Measurements from ENCODE around the gene EMSY. TPM values are rescaled to one million over a fixed set of nuclear protein-coding genes. Genes with fewer than 3 reads are reported as not detected.
"Not testable (repeated sequence)": the region's sequence is repeated elsewhere in the genome, so short reads cannot be mapped to it uniquely, and the experiment has no call there.

Gene EMSY, protein sequence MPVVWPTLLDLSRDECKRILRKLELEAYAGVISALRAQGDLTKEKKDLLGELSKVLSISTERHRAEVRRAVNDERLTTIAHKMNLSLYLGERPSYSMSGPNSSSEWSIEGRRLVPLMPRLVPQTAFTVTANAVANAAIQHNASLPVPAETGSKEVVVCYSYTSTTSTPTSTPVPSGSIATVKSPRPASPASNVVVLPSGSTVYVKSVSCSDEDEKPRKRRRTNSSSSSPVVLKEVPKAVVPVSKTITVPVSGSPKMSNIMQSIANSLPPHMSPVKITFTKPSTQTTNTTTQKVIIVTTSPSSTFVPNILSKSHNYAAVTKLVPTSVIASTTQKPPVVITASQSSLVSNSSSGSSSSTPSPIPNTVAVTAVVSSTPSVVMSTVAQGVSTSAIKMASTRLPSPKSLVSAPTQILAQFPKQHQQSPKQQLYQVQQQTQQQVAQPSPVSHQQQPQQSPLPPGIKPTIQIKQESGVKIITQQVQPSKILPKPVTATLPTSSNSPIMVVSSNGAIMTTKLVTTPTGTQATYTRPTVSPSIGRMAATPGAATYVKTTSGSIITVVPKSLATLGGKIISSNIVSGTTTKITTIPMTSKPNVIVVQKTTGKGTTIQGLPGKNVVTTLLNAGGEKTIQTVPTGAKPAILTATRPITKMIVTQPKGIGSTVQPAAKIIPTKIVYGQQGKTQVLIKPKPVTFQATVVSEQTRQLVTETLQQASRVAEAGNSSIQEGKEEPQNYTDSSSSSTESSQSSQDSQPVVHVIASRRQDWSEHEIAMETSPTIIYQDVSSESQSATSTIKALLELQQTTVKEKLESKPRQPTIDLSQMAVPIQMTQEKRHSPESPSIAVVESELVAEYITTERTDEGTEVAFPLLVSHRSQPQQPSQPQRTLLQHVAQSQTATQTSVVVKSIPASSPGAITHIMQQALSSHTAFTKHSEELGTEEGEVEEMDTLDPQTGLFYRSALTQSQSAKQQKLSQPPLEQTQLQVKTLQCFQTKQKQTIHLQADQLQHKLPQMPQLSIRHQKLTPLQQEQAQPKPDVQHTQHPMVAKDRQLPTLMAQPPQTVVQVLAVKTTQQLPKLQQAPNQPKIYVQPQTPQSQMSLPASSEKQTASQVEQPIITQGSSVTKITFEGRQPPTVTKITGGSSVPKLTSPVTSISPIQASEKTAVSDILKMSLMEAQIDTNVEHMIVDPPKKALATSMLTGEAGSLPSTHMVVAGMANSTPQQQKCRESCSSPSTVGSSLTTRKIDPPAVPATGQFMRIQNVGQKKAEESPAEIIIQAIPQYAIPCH (N-terminal part only)
- total RNA-seq, result 32.1 and 33.2 TPM in 2 replicates

GRCh38 chr11:76444384-76445120, at the start of gene EMSY:
Gene EMSY, plus strand, starts transcription at chr11:76445018. Its CDS starts 1,921 bp downstream, at chr11:76446939.
- no peaks in the 10 kb centered on the region for H3K9me3 Mint-ChIP-seq
- no peaks in the 10 kb centered on the region for H3K27me3 Mint-ChIP-seq
- peak within 1 kb of the TSS; percentile 97 for H3K27ac Mint-ChIP-seq
- H3K36me3 Mint-ChIP-seq (ENCODE audit: low read depth), result peaks cover 40% of the 10 kb centered on the region
- peaks cover 26% of the 10 kb centered on the region for H3K4me1 Mint-ChIP-seq
- intact Hi-C loops (cut with micrococcal nuclease), result loop anchor here (1.0 to 2.0 kb wide), 6 partner anchors 63 to 416 kb away; partner anchors contain the start of genes ACER3, GVQW3, THAP12 and WNT11
- DNase-seq, result peak; percentile 97
- H3K4me3 Mint-ChIP-seq, result peak within 1 kb of the TSS; percentile 97

DNA sequence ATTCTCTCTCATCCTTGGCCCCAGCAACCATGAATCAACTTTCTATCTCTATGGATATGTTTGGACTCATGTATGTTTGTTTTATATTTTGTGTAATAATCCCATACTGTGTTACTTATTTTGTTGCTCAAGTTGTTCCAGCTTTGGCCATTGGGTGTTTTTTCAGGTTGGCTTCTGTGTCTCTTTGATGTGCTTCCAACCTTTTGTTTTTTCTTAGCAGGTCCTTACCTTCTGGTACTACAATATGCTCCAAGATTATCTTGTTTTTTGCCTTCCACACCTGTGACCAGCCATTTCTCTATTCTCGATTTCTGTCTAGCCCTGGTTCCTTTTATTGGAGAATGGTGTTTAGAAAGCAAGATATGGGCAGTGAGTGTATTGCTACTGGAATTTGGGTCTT, 49.5 kb upstream of the EMSY start:
- no peak for DNase-seq
- H3K36me3 Mint-ChIP-seq (ENCODE audit: low read depth), result no peaks in the 10 kb centered on the region

GRCh38 chr11:76397383-76397782, 47.4 kb upstream of the EMSY start:
- no peak for DNase-seq
- intact Hi-C loops (cut with micrococcal nuclease), result no loop called here
- Mint-ChIP-seq H3K4me3 (no peak overlapping the region), H3K27me3 (peaks cover 16% of the 10 kb centered on the region), H3K36me3 (ENCODE audit: low read depth) (no peaks in the 10 kb centered on the region), H3K4me1 (no peaks in the 10 kb centered on the region), H3K27ac (no peak overlapping the region), H3K9me3 (no peaks in the 10 kb centered on the region)

More for the DNA sequence above, 49.5 kb upstream of the EMSY start:
- H3K4me1 Mint-ChIP-seq, result no peaks in the 10 kb centered on the region
- peaks cover 16% of the 10 kb centered on the region for H3K27me3 Mint-ChIP-seq
- no peaks in the 10 kb centered on the region for H3K9me3 Mint-ChIP-seq
- H3K27ac Mint-ChIP-seq, result no peak overlapping the region
- no peak overlapping the region for H3K4me3 Mint-ChIP-seq
- intact Hi-C loops (cut with micrococcal nuclease), result no loop called here

DNA sequence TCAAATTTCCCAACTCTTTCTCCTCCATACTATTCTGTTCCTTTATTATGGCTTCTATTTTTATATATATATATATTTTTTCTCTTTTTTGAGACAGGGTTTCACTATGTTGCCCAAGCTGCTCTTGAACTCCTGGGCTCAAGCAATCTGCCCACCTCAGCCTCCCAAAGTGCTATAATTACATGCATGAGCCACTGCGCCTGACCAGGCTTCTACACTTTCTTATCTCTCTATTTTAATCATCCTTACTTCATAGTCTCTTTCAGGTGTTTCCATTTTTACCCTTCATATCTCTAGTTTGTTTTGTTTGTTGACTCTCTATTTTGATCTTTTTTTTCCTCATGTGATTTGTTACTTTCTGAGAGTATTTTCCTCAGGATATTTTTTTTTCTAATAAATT, 43.9 kb upstream of the EMSY start:
- intact Hi-C loops (cut with micrococcal nuclease), result no loop called here
- H3K36me3 Mint-ChIP-seq (ENCODE audit: low read depth), result no peaks in the 10 kb centered on the region
- no peaks in the 10 kb centered on the region for H3K4me1 Mint-ChIP-seq
- H3K27me3 Mint-ChIP-seq, result peaks cover 2% of the 10 kb centered on the region
- no peak for DNase-seq
- H3K4me3 Mint-ChIP-seq, result no peak overlapping the region
- peak overlapping the region; percentile 19 for H3K27ac Mint-ChIP-seq
- H3K9me3 Mint-ChIP-seq, result no peaks in the 10 kb centered on the region

DNA sequence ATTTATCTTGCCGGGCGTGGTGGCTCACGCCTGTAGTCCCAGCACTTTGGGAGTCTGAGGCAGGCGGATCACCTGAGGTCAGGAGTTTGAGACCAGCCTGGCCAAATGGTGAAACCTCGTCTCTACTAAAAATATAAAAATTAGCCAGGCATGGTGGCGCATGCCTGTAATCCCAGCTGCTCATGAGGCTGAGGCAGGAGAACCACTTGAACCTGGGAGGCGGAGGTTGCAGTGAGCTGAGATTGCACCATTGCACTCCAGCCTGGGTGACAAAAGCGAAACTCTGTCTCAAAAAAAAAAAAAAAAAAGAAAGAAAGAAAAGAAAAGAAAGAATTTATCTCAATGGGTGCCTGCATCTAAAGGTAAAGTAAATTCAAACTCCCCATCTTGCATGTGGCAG, 43.3 kb upstream of the EMSY start:
- intact Hi-C loops (cut with micrococcal nuclease); H3K4me3 Mint-ChIP-seq; DNase-seq; H3K9me3 Mint-ChIP-seq; H3K4me1 Mint-ChIP-seq; H3K36me3 Mint-ChIP-seq (ENCODE audit: low read depth); H3K27me3 Mint-ChIP-seq; H3K27ac Mint-ChIP-seq: not testable (repeated sequence)

DNA sequence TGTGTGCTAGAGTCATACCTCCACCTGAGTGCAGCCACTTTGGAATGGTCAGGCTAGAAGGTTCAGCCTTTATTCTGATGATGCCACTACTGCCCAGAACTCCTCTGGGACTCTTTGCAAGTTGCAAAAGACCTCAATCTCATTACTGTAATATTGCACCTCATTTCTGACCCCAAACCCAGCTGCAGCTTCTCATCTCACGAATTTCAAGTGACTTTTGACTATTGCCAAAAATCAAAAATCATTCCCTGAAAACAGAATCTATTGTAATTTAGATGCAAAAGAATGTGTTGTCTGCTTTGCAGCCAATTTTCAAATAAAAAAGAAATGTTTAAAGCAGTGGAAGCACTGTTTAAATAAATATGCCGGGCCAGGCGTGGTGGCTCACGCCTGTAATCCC, 38.5 kb upstream of the EMSY start:
- intact Hi-C loops (cut with micrococcal nuclease), result no loop called here
- Mint-ChIP-seq H3K4me1 (peaks cover 5% of the 10 kb centered on the region), H3K9me3 (no peaks in the 10 kb centered on the region), H3K27me3 (peaks cover 2% of the 10 kb centered on the region), H3K36me3 (ENCODE audit: low read depth) (no peaks in the 10 kb centered on the region), H3K4me3 (no peak overlapping the region), H3K27ac (no peak overlapping the region)
- DNase-seq, result no peak

DNA sequence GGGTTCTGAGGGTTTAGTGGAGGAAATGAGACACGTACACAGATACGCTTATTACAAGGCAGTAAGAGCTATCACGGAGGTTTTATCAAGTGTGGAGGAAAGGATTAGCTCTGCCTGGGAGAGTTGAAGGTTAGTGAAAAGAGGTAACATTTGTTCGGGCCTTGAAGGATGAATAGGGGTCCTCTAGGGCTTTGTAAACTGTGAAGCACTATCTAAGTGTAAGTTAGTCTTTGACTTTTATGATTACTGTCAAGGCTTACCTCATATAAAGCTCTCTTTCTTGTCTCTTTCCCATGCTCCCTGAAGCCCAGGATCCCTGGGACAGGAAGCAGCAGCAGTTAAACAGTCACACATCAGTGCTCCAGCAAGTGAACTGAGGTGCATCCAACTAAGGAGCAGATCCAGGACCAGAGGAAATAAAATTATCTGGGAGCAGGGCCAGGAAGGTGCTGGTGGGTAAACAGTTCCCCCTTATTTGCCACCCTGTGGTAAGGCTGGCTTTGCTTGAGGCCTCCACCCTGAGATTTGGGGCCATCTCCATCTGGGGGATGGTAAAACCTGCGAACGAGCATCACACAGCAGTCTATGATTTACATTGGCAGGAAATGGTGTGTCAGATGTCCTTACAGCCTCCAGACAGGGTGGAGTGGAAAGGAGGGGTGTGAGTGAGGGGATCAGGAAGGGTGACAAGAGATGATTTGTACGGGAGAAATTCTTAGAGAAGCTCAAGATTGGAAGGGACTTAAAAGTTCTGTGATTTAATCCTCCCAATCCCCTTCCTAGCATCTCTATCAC, 36.5 kb upstream of the EMSY start:
- DNase-seq, result no peak
- H3K36me3 Mint-ChIP-seq (ENCODE audit: low read depth), result no peaks in the 10 kb centered on the region
- no peaks in the 10 kb centered on the region for H3K9me3 Mint-ChIP-seq
- H3K27me3 Mint-ChIP-seq, result peaks cover 8% of the 10 kb centered on the region
- peaks cover 5% of the 10 kb centered on the region for H3K4me1 Mint-ChIP-seq
- no peak overlapping the region for H3K4me3 Mint-ChIP-seq
- intact Hi-C loops (cut with micrococcal nuclease), result no loop called here
- no peak overlapping the region for H3K27ac Mint-ChIP-seq

- Mint-ChIP-seq H3K4me3 (no peak overlapping the region), H3K36me3 (ENCODE audit: low read depth) (no peaks in the 10 kb centered on the region), H3K27me3 (peaks cover 12% of the 10 kb centered on the region), H3K4me1 (peaks cover 5% of the 10 kb centered on the region), H3K9me3 (no peaks in the 10 kb centered on the region), H3K27ac (no peak overlapping the region)
- intact Hi-C loops (cut with micrococcal nuclease), result no loop called here
- no peak for DNase-seq
Observed at GRCh38 chr11:76410851-76411357, 33.9 kb upstream of the EMSY start.

DNA sequence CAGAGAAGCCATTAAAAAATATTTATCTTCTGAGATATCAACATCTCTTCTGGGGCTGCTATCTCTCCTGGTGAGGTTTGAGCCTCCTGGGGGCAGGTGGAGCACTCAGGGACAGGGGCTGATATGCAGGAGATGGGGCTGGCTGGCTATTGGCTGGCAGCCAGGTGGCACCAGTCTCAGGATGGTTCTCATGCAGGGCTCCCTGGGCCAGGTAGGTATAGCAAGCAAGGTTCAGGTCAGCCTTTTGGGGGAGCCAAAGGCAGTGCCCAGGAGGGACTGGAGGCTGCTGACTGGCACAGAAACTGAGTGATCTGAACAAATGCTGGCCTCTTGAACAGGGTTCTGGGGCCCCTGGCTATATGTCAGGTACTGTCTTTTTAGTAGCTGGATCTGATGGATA, 29.7 kb upstream of the EMSY start:
- intact Hi-C loops (cut with micrococcal nuclease), result no loop called here
- Mint-ChIP-seq H3K4me3 (no peak overlapping the region), H3K27me3 (peaks cover 19% of the 10 kb centered on the region), H3K27ac (no peak overlapping the region), H3K36me3 (ENCODE audit: low read depth) (no peaks in the 10 kb centered on the region), H3K4me1 (no peaks in the 10 kb centered on the region), H3K9me3 (no peaks in the 10 kb centered on the region)
- no peak for DNase-seq

GRCh38 chr11:76419896-76420295, 24.9 kb upstream of the EMSY start:
- Mint-ChIP-seq H3K9me3 (no peaks in the 10 kb centered on the region), H3K27me3 (peaks cover 9% of the 10 kb centered on the region), H3K4me3 (no peak overlapping the region), H3K36me3 (ENCODE audit: low read depth) (no peaks in the 10 kb centered on the region), H3K27ac (no peak overlapping the region), H3K4me1 (peaks cover 7% of the 10 kb centered on the region)
- peak; percentile 60 for DNase-seq
- intact Hi-C loops (cut with micrococcal nuclease), result loop anchor here (5.0 kb wide), 1 partner anchor 213 kb away; the partner anchor contains the start of gene WNT11

GRCh38 chr11:76424379-76424778, 20.4 kb upstream of the EMSY start:
- Mint-ChIP-seq H3K4me3 (no peak overlapping the region), H3K27ac (no peak overlapping the region), H3K27me3 (peaks cover 15% of the 10 kb centered on the region), H3K4me1 (peaks cover 14% of the 10 kb centered on the region), H3K36me3 (ENCODE audit: low read depth) (no peaks in the 10 kb centered on the region), H3K9me3 (no peaks in the 10 kb centered on the region)
- intact Hi-C loops (cut with micrococcal nuclease), result loop anchor here (2.0 to 5.0 kb wide), 2 partner anchors 18 to 217 kb away; partner anchors contain the start of gene WNT11
- peak; percentile 59 for DNase-seq

DNA sequence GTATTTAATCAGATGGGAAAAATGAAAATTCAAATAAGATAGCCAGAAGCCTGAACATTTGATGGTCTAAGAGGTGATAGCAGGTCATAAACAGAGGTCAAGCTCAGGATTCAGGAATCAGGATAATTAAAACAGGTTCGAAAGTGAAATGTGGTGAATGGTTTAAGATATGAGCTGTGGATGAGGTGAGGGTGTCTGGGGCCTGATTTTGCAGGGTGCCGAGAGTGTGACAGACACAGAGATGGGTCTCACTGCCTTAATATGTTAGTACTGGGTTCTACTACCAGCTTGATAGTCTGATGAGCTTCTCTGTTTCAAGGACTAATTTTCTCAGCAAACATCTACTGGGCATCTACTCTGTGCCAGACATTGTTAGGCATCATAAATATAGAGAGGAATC, 19.9 kb upstream of the EMSY start:
- intact Hi-C loops (cut with micrococcal nuclease), result loop anchor here (2.0 to 5.0 kb wide), 2 partner anchors 18 to 218 kb away; partner anchors contain the start of gene WNT11
- Mint-ChIP-seq H3K4me3 (no peak overlapping the region), H3K27ac (peak overlapping the region; percentile 35), H3K4me1 (peaks cover 14% of the 10 kb centered on the region), H3K9me3 (no peaks in the 10 kb centered on the region), H3K36me3 (ENCODE audit: low read depth) (no peaks in the 10 kb centered on the region), H3K27me3 (peaks cover 16% of the 10 kb centered on the region)
- no peak for DNase-seq
